Measurements from ENCODE around the gene BDKRB2.
"Not testable (repeated sequence)": the region's sequence is repeated elsewhere in the genome, so short reads cannot be mapped to it uniquely, and the experiment has no call there.

Gene BDKRB2

GRCh38 chr14:96221109-96221650, 16.5 kb downstream of the BDKRB2 start:
- DNase-seq (ENCODE audit: extremely low read depth in 1 of 2, low read depth in 1 of 2): no peak

GRCh38 chr14:96221841-96222240, 17.2 kb downstream of the BDKRB2 start:
- DNase-seq (ENCODE audit: extremely low read depth in 1 of 2, low read depth in 1 of 2): no peak

DNA sequence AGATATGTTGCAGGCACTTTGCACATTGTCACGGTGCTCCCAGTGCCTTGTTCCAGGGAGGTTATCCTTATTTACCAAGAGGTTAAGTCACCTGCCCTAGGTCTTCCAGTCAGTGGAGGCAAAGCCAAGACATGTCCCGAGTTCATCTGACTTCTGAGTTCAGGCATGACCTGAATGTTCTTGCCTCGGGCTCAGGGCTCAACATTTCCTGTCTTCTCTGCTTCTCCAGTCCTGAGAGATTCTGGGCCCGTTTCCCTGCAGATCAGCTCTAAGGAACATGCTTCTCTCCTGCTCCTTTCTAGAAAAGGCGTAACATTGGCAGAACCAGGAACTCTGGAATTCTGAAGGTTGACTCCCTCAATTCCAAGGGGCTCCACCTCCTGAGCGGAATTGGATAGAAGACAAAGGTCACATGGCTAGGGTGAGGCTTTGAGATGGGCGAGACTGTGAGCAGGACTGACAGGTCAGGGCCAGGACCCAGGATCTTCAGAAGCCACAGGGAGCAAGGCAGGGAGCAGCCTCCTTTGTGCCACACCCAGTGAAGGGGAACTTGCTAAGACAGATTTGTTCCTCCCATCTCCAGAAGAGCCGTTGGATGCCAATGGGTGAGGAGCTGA, 19.9 kb downstream of the BDKRB2 start:
- no peak for DNase-seq (ENCODE audit: extremely low read depth in 1 of 2, low read depth in 1 of 2)

DNA sequence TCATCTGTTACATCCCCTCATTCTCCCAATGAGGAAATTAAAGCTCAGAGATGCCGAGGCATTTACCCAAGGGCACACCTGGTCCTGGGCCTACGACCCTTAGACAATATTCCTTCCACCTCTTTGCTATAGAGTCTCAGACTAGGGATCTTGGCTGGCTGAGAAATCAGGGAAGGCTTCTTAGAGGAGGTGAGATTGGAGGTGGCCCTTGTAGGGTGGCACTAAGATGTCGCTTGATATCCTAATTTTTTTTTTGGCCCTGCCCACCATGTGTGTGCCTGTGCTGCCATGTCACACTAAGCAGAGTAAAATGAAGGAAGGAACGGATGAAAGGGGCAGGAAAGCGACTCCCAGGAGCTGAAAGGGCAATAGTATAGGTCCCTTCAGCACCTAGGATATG, 20.6 kb downstream of the BDKRB2 start:
- DNase-seq (ENCODE audit: extremely low read depth in 1 of 2, low read depth in 1 of 2): no peak

DNA sequence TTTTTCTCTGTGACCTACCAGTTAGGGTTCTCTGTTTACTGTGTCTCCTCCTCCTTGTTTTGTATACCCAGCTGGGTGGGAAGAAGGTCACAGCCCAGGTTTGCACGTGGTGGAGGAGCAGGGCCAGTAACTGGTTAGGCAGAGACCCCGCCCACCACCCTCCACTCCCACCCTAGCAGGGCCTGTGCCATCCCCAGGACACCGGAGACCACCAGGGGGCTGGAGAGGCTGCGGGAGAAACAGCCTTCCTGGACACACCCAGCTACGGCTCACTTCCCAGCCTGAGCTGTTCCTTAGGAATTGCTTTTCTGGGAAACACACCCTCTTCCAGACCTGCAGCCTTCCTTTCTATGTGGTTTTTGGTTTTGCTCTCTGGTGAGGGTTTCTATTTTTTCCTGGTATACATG, 21.1 kb downstream of the BDKRB2 start:
- DNase-seq (ENCODE audit: extremely low read depth in 1 of 2, low read depth in 1 of 2): no peak

DNA sequence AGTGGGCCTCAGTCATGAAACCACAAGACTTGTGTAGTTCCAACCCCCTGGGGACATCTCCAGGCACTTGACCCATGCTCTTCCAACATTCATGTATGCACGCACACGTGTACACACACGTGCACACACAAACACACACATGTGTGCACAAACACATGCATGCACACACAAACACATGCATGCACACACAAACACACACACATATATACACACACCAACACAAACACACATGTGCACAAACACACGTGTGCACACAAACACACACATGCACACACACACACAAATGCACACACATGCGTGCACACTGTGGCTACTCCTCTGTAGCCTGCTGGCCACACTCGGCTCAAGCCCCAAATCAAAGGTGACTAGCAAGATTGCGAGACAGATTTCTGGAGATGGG, 22.8 kb downstream of the BDKRB2 start:
- DNase-seq (ENCODE audit: extremely low read depth in 1 of 2, low read depth in 1 of 2): no peak

DNA sequence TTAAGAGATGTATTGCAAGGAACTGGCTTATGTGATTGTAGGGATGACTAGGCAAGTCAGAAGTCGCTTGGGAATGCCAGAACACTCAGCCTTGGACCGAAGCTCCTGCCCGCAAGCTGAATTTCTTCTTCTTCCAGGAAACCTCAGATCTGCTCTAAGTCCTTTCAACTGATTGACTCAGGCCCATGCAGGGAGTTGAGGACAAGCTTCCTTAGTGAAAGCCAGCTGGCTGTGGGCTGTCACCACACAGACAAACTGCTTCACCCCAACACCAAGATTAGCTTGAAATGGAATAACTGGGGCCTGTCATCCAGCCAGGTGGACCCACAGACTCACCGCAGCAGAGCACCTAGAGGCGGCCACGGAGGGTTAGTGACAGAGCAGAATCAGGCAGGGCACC, 24.7 kb downstream of the BDKRB2 start:
- DNase-seq (ENCODE audit: extremely low read depth in 1 of 2, low read depth in 1 of 2): no peak

- no peak for DNase-seq (ENCODE audit: extremely low read depth in 1 of 2, low read depth in 1 of 2)
Measured at GRCh38 chr14:96231056-96231455, 26.4 kb downstream of the BDKRB2 start.

DNA sequence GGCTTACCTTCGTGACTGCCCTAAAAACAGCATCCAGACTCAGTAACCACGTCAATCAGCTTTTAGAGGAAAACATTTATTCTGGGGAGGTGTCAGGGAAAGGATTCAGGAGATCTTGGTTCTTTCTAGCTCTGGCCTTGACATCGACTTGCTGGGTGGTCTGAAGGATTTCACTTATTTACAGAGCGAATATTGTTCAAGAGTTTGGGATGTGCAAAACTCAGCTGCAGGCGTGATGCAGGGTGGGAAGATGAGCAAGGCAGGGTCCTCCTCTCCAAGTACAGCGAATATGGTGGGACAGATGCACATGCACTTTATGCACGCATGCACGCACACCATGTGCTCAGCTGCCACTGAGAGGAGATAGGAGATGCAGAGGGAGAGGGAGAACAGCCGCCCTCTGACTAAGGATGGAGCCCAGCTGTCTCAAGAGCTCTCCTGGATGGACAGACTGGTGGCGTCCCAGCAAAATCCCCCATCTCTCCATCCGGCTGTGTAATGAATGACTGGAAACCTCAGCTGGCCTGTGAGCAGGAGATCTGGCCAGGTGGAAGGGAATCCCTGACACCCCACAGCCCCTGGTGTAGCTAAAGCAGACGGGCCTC, 27.0 kb downstream of the BDKRB2 start:
- no peak for DNase-seq (ENCODE audit: extremely low read depth in 1 of 2, low read depth in 1 of 2)

- DNase-seq (ENCODE audit: extremely low read depth in 1 of 2, low read depth in 1 of 2): no peak
Measured at GRCh38 chr14:96232506-96232905, 27.9 kb downstream of the BDKRB2 start.

DNA sequence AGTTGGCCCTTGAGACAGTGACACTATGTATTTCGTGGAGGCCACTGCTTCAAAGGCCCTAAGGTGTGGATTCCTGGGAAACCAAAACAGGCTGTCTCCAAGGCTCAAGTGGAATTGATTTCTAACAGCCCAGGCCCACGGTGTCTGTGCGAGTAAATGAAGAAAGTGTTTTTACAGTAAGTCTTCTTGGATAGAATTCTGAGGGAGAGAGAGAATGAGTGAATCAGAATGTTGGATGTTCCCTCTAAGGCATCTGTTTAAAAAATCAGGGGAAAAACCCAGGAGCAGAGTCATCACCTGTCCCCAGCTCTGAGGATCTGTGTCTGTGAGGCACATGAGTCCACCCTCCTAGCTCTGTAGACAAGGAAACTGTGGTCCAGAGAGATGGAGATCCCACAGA, 29.0 kb downstream of the BDKRB2 start:
- no peak for DNase-seq (ENCODE audit: extremely low read depth in 1 of 2, low read depth in 1 of 2)

GRCh38 chr14:96235426-96235825, 30.8 kb downstream of the BDKRB2 start:
- no peak for DNase-seq (ENCODE audit: extremely low read depth in 1 of 2, low read depth in 1 of 2)

GRCh38 chr14:96237641-96238040, 33.0 kb downstream of the BDKRB2 start:
- DNase-seq (ENCODE audit: extremely low read depth in 1 of 2, low read depth in 1 of 2): no peak

GRCh38 chr14:96238676-96239265, 34.1 kb downstream of the BDKRB2 start:
- no peak for DNase-seq (ENCODE audit: extremely low read depth in 1 of 2, low read depth in 1 of 2)

GRCh38 chr14:96239711-96240141, 35.1 kb downstream of the BDKRB2 start:
- DNase-seq (ENCODE audit: extremely low read depth in 1 of 2, low read depth in 1 of 2): no peak

GRCh38 chr14:96240641-96241040, 36.0 kb downstream of the BDKRB2 start:
- no peak for DNase-seq (ENCODE audit: extremely low read depth in 1 of 2, low read depth in 1 of 2)

GRCh38 chr14:96242126-96242525, 37.5 kb downstream of the BDKRB2 start:
- DNase-seq (ENCODE audit: extremely low read depth in 1 of 2, low read depth in 1 of 2): no peak

DNA sequence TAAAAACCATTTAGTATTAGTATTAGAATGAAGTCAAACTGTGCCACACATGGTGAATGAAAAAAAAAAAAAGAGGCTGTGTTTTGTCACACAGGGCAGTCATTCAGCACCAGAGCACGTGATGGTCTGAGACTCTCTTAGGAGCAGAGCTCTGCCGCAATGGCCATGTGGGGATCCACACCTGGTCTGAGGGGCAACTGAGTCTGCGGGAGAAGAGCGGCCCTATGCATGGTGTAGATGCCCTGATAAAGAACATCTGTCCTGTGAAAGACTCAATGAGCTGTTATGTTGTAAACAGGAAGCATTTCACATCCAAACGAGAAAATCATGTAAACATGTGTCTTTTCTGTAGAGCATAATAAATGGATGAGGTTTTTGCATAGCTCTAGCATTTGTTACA, 39.1 kb downstream of the BDKRB2 start:
- no peak for DNase-seq (ENCODE audit: extremely low read depth in 1 of 2, low read depth in 1 of 2)

DNA sequence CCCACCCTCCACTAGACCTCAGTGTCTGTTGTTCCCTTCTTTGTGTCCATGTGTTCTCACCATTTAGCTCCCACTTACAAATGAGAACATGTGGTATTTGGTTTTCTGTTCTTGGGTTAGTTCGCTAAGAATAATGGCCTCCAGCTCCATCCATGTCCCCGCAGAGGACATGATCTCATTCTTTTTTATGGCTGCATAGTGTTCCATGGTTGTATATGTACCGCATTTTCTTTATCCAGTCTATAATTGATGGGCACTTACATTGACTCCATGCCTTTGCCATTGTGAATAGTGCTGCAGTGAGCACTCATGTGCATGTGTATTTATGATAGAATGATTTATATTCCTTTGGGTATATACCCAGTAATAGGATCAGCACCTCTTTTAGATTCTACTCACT, 40.4 kb downstream of the BDKRB2 start:
- not testable (repeated sequence) for DNase-seq (ENCODE audit: extremely low read depth in 1 of 2, low read depth in 1 of 2)

- no peak for DNase-seq (ENCODE audit: extremely low read depth in 1 of 2, low read depth in 1 of 2)
Measured at GRCh38 chr14:96245710-96246538, 41.3 kb downstream of the BDKRB2 start.

- no peak for DNase-seq (ENCODE audit: extremely low read depth in 1 of 2, low read depth in 1 of 2)
Measured at GRCh38 chr14:96246539-96246847, 41.9 kb downstream of the BDKRB2 start.

GRCh38 chr14:96247031-96247430, 42.4 kb downstream of the BDKRB2 start:
- no peak for DNase-seq (ENCODE audit: extremely low read depth in 1 of 2, low read depth in 1 of 2)

All from activated CD8-positive, alpha-beta memory T cell treated with anti-CD3 and anti-CD28 coated beads for 1 hour (primary cell).